Cardiac ventricle fibroblast (primary cell): ENCODE results near the gene SSTR4. TPM values are rescaled to one million over a fixed set of nuclear protein-coding genes. Genes with fewer than 3 reads are reported as not detected.

Experiments used
- total RNA-seq: library from RNA; depleted of rRNA; stranded (reverse); fragments of >200 nt; gene quantifications from 2 replicates; pipeline ENCODE4 v1.2.3, GENCODE V29; 2015

The SSTR4 gene, protein sequence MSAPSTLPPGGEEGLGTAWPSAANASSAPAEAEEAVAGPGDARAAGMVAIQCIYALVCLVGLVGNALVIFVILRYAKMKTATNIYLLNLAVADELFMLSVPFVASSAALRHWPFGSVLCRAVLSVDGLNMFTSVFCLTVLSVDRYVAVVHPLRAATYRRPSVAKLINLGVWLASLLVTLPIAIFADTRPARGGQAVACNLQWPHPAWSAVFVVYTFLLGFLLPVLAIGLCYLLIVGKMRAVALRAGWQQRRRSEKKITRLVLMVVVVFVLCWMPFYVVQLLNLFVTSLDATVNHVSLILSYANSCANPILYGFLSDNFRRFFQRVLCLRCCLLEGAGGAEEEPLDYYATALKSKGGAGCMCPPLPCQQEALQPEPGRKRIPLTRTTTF
- total RNA-seq = not detected in 2 replicates

DNA sequence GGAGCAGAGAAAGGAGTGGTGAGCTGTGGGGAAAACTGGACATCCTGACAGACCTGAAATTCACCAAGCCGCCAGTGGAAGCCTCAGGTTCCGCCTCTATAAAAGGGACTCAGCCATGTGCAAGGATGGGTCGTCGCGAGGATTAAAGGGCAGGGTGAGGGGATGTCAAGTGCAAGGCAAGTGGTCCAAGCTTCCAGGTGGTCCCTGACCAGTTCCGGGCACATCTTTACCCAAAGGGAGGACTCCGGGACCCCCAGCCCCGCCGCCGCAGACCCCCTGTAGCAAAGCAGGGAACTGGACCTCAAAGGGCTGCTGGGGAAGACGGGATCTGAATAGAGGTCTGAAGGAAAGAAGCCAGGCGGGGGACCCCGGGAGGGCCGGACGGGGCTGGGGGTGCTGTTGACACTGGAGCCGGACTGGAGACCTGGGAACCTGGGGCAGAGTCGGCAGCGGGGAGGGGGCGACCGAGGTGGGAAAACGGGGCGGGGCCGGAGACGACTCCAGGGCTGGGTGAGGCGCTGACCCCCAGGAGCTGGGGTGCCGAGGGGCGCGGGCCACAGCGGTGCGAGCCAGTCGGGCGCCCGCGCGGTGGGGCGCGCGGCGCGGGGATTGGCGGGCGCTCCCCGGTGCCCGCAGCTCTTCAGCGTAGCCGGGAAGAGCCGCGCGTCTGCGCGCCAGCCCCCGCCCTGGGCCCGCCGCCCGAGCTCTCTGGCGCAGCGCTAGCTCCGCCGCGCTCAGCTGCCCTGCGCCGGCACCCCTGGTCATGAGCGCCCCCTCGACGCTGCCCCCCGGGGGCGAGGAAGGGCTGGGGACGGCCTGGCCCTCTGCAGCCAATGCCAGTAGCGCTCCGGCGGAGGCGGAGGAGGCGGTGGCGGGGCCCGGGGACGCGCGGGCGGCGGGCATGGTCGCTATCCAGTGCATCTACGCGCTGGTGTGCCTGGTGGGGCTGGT, at the start of gene SSTR4:
Gene SSTR4 (plus strand): TSS at position 592 of the 951 bp plus-strand sequence. CDS start 172 bp downstream, at position 764.

DNA sequence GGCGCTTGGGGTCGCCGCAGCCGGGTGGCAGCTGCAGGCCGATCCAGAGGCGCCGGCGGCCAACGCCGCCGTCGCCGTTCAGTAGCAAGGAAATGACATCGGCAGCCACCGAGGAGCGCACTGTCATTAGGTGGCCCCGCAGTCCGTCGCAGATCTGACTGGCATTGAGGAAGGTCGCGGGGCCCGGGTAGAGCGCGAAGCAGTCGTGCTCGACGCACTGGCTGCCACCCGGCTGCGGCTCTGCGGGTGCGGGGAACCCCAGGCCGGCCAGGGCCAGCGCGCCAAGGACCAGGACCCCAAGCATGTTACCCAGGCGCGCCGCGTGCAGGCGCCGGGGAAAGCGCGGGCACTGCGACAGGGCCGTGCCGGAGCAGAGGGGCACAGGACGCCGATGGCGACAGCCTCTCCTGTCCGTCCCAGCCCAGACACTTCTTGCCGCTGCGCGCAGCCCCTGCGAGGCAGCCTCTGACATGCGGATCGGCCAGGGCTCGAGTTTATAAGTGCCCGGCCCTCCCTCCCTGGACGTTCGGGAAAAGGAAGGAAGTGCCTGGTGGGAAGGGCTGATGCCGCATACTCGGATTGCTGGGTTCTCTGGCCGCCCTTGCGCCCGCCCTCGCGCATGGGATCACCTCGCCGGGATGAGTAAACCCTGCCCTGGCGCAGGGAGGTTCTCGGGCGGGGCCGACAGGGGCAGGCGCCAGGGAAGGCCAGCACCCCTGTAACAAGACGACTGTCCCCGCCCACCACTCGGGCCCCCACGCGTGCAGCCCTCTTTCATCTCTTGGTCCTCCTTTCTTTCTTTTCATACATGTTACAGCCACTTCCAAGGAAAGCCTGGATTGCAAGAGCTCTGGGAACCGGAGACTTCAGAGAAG, 14.3 kb downstream of the SSTR4 start, which contains the start of gene THBD:
Gene THBD (minus strand): TSS at position 472 of the 875 bp plus-strand sequence. CDS start 168 bp downstream, at position 304.

DNA sequence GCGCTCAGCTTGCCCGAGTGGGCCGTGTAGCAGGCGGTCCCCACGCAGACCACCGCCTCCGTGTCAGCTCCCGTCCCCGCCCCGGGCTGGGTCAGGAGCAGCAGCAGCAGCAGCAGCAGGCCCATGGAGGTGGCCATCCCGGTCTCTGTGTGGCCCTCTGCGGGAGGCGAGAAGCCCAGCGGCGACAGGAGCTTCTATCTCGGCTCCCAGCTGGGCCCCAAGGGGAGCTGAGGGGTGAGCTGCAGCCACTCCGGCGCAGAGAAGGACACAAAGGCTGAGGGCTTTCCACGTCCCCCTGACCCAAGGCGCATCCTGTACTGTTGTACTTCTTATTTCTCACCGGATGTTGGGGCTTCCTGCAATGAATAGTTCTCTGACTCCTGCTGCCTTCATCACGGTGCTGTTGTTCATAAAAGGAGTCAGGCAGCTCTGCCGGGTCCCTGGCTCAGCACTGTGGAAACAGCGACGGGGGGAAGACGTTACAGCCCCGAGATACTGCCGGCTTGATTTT, 51.0 kb downstream of the SSTR4 start, which contains the start of gene CD93:
Gene CD93 (minus strand): TSS at position 269 of the 511 bp plus-strand sequence. CDS start 132 bp downstream, at position 137.

Other genes with a start within 250 kb of the SSTR4 start
- gene THBD, start 14.4 kb downstream of the SSTR4 start, total RNA-seq = 4.1 and 4.2 TPM in 2 replicates
- 16.2 and 16.9 TPM in 2 replicates for gene CD93, start 51.0 kb downstream of the SSTR4 start, total RNA-seq